SK-N-SH (cell line): Measurements from ENCODE around the gene POLN. TPM values are rescaled to one million over a fixed set of nuclear protein-coding genes. Genes with fewer than 3 reads are reported as not detected.
A peak's percentile ranks its signal among the peaks of the same experiment; 100 is the strongest.

Experiments
- CTCF ChIA-PET: fragments of 300-600, 350-600 bp; formaldehyde crosslinking; extraction: SDS; loops from one replicate; lab custom pipeline; 2021; lab: Yijun Ruan, JAX
- POLR2A ChIA-PET: fragments of 350-600 bp; sonication (Branson Sonifier 250); formaldehyde crosslinking; extraction: SDS; loops from one replicate; lab custom pipeline; 2020; ENCODE audit warnings: antibody characterized with exemption, inconsistent platforms; lab: Yijun Ruan, JAX
- DNase-seq: peaks from one replicate; pipeline ENCODE4 v3.0.0; 2012
- H2AFZ ChIP-seq: fragments of 200-600 bp; sonication (generic); 2 replicates; pipeline ENCODE4 v1.8.1; 2016; ENCODE audit warnings: antibody characterized with exemption, mild to moderate bottlenecking, low read depth
- H3F3A ChIP-seq: fragments of 200-600 bp; sonication (generic); replicated peaks from 2 replicates; pipeline ENCODE3; 2016; ENCODE audit warnings: antibody characterized with exemption, mild to moderate bottlenecking; ENCODE audit not compliant: insufficient read depth
- H3K27ac ChIP-seq, 2 experiments: fragments of 200-500 bp in 1 of 2; fragments of 200-600 bp in 1 of 2; sonication (Bioruptor generic) in 1 of 2; sonication (generic), shearing (Covaris generic) in 1 of 2; 2 replicates each; pipeline versions ENCODE4 v1.5.1 to v1.6.1; 2014 to 2016; ENCODE audit warnings: low read depth in 2 of 2, inconsistent platforms in 1 of 2, low read length in 1 of 2, mild to moderate bottlenecking in 1 of 2, mixed read lengths in 1 of 2
- H3K27me3 ChIP-seq: fragments of 200-600 bp; sonication (generic), shearing (Covaris generic); 2 replicates; pipeline ENCODE4 v1.6.1; 2016; ENCODE audit warnings: mixed run types; ENCODE audit not compliant: insufficient read depth
- H3K36me3 ChIP-seq, 2 experiments: fragments of 200-500 bp in 1 of 2; fragments of 200-600 bp in 1 of 2; sonication (Bioruptor generic) in 1 of 2; sonication (generic) in 1 of 2; replicated peaks in 1 of 2; 2 replicates each; pipeline versions ENCODE3 to v1.5.1; 2014 to 2016; ENCODE audit warnings: low read length in 1 of 2, mild to moderate bottlenecking in 1 of 2; ENCODE audit not compliant: insufficient read depth in 2 of 2, control insufficient read depth in 1 of 2
- H3K4me1 ChIP-seq, 2 experiments: fragments of 200-500 bp in 1 of 2; fragments of 200-600 bp in 1 of 2; sonication (Bioruptor generic) in 1 of 2; sonication (generic), shearing (Covaris generic) in 1 of 2; 2 replicates each; pipeline versions ENCODE4 v1.5.1 to v1.6.1; 2014 to 2016; ENCODE audit warnings: low read depth in 1 of 2, low read length in 1 of 2, mixed run types in 1 of 2; ENCODE audit not compliant: insufficient read depth in 2 of 2, control insufficient read depth in 1 of 2
- H3K4me2 ChIP-seq: fragments of 200-600 bp; sonication (generic), shearing (Covaris generic); 2 replicates; pipeline ENCODE4 v1.6.1; 2017; ENCODE audit warnings: mixed run types
- H3K4me3 ChIP-seq, 2 experiments: fragments of 200-500 bp in 1 of 2; fragments of 200-600 bp in 1 of 2; sonication (Bioruptor generic) in 1 of 2; sonication (generic), shearing (Covaris generic) in 1 of 2; 2 replicates each; pipeline versions ENCODE4 v1.5.1 to v1.8.1; 2014 to 2016; ENCODE audit warnings: low read depth in 2 of 2, inconsistent platforms in 1 of 2, low read length in 1 of 2, mild to moderate bottlenecking in 1 of 2, mixed read lengths in 1 of 2, moderate library complexity in 1 of 2
- H3K79me2 ChIP-seq: fragments of 200-600 bp; sonication (generic); 2 replicates; pipeline ENCODE4 v1.8.1; 2017; ENCODE audit warnings: mild to moderate bottlenecking; ENCODE audit not compliant: insufficient read depth
- H3K9ac ChIP-seq: fragments of 200-600 bp; sonication (generic); 2 replicates; pipeline ENCODE4 v1.6.1; 2017; ENCODE audit warnings: mixed run types
- H3K9me2 ChIP-seq: fragments of 200-600 bp; sonication (generic); 2 replicates; pipeline ENCODE4 v1.6.1; 2017; ENCODE audit warnings: mixed run types
- H3K9me3 ChIP-seq: fragments of 200-600 bp; sonication (generic); 2 replicates; pipeline ENCODE4 v1.6.1; 2017; ENCODE audit warnings: mixed run types, mild to moderate bottlenecking, moderate library complexity
- H4K20me1 ChIP-seq: fragments of 200-600 bp; sonication (generic); 2 replicates; pipeline ENCODE4 v1.6.1; 2017; ENCODE audit warnings: mild to moderate bottlenecking, mixed run types; ENCODE audit not compliant: insufficient read depth
- FOXM1 ChIP-seq: IDR thresholded peaks from 2 replicates; pipeline ENCODE4 v1.4.0; 2012; ENCODE audit warnings: low read depth, mild to moderate bottlenecking
- JUND ChIP-seq: IDR thresholded peaks from 2 replicates; pipeline ENCODE4 v1.4.0; 2012
- MXI1 ChIP-seq: IDR thresholded peaks from 2 replicates; pipeline ENCODE4 v1.6.1; 2012; ENCODE audit warnings: mild to moderate bottlenecking, low read depth, low read length, improper control_type of control experiment
- NFIC ChIP-seq: IDR thresholded peaks from 2 replicates; pipeline ENCODE4 v1.4.0; 2012; ENCODE audit warnings: borderline replicate concordance
- POLR2AphosphoS5 ChIP-seq: IDR thresholded peaks from 2 replicates; pipeline ENCODE4 v1.6.1; 2012; ENCODE audit warnings: low read depth, low read length
- RAD21 ChIP-seq: IDR thresholded peaks from 2 replicates; pipeline ENCODE4 v1.6.1; 2012; ENCODE audit warnings: mild to moderate bottlenecking, low read length
- RCOR1 ChIP-seq: fragments of 150-350 bp; IDR thresholded peaks from 2 replicates; pipeline ENCODE4 v1.6.1; 2017; ENCODE audit warnings: antibody characterized with exemption, low read length
- REST ChIP-seq: IDR thresholded peaks from 2 replicates; pipeline ENCODE4 v1.6.1; 2012; ENCODE audit warnings: mild to moderate bottlenecking, low read depth, low read length, moderate library complexity
- RXRA ChIP-seq: IDR thresholded peaks from 2 replicates; pipeline ENCODE4 v1.4.0; 2012; ENCODE audit warnings: low read depth, mild to moderate bottlenecking, borderline replicate concordance
- SIN3A ChIP-seq: IDR thresholded peaks from 2 replicates; pipeline ENCODE4 v1.6.1; 2012; ENCODE audit warnings: low read depth, mild to moderate bottlenecking, low read length, moderate library complexity, borderline replicate concordance
- USF1 ChIP-seq: IDR thresholded peaks from 2 replicates; pipeline ENCODE4 v1.4.0; 2012; ENCODE audit warnings: low read depth, borderline replicate concordance
- YY1 ChIP-seq: IDR thresholded peaks from 2 replicates; pipeline ENCODE4 v1.4.0; 2012; ENCODE audit warnings: low read depth, mild to moderate bottlenecking
- WGBS: methylation state at CpG from one replicate; pipeline ENCODE4 v1.1.6; 2017; ENCODE audit warnings: low lambda C conversion rate; 5-methylcytosine and 5-hydroxymethylcytosine counted together
- polyA plus RNA-seq, 3 experiments: library from polyadenylated mRNA; depleted of rRNA; stranded (reverse); fragments of >200 nt; gene quantifications; 2 replicates each; pipeline ENCODE4 v1.2.3, GENCODE V29; 2012
- TF ChIP-seq, protein P1 (sequence below): IDR thresholded peaks from 2 replicates; pipeline ENCODE4 v1.4.0; 2012; ENCODE audit warnings: low read depth
- TF ChIP-seq, protein P2 (sequence below): fragments of 150-350 bp; IDR thresholded peaks from 2 replicates; pipeline ENCODE4 v1.6.1; 2017; ENCODE audit warnings: antibody characterized with exemption, low read length, low read depth, borderline replicate concordance

POLN gene
- polyA plus RNA-seq, 1 of the 3 experiments (the other 2 are of a cell fraction) = 0.67 TPM

- peak overlapping the region; percentile 91 for H3K4me2 ChIP-seq
- TF ChIP-seq YY1 (peak; percentile 72), NFIC (no peak), FOXM1 (no peak), MXI1 (peak; percentile 87)
- TF ChIP-seq, protein P1, sequence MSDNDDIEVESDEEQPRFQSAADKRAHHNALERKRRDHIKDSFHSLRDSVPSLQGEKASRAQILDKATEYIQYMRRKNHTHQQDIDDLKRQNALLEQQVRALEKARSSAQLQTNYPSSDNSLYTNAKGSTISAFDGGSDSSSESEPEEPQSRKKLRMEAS = peak; percentile 47; the same call in 1 of the 2 replicates
- H3K9ac ChIP-seq = peak overlapping the region; percentile 83
- no peaks in the 10 kb centered on the region for H3K27me3 ChIP-seq
- WGBS = 4% methylated on average over 5 of the region's 91 CpGs
- CTCF ChIA-PET = interaction anchor here (1.0 to 1.7 kb wide), 2 partner anchors 41 to 152 kb away, joined by 3 to 4 read pairs; no protein-coding TSS in a partner anchor
- peak; percentile 88 for DNase-seq
- peaks cover 38% of the 10 kb centered on the region for H3K79me2 ChIP-seq
- H3K27ac ChIP-seq = peak overlapping the region; percentile 53 to 92; a peak in 3 of 4 replicates
- peak overlapping the region; percentile 83 to 87 for H3K4me3 ChIP-seq
- H4K20me1 ChIP-seq = peaks cover 43% of the 10 kb centered on the region
- H3F3A ChIP-seq = no peaks in the 10 kb centered on the region
- H3K9me2 ChIP-seq = no peaks in the 10 kb centered on the region
- H3K36me3 ChIP-seq = peaks cover 0 to 25% of the 10 kb centered on the region in 2 experiments
- POLR2A ChIA-PET = interaction anchor here (1.0 to 1.3 kb wide), 3 partner anchors 10 to 152 kb away, joined by 3 to 6 read pairs (median 3); no protein-coding TSS in a partner anchor
- H3K4me1 ChIP-seq = peaks cover 5 to 71% of the 10 kb centered on the region in 2 experiments; a peak in 2 of 4 replicates
- H2AFZ ChIP-seq = no peak overlapping the region
- H3K9me3 ChIP-seq = no peaks in the 10 kb centered on the region
These were observed 19.4 kb upstream of the POLN start for GRCh38 chr4:2261110-2261852.

- peak overlapping the region; percentile 91 for H3K4me2 ChIP-seq
- peaks cover 0 to 31% of the 10 kb centered on the region in 2 experiments for H3K36me3 ChIP-seq
- no peak overlapping the region for H2AFZ ChIP-seq
- H3F3A ChIP-seq = no peaks in the 10 kb centered on the region
- H3K79me2 ChIP-seq = peaks cover 39% of the 10 kb centered on the region
- no peak overlapping the region; a peak in 2 of 4 replicates for H3K27ac ChIP-seq
- peak overlapping the region; percentile 83 to 87 for H3K4me3 ChIP-seq
- peaks cover 51% of the 10 kb centered on the region for H4K20me1 ChIP-seq
- WGBS = 66% methylated on average over 14 of the region's 23 CpGs
- H3K4me1 ChIP-seq = peaks cover 5 to 72% of the 10 kb centered on the region in 2 experiments; a peak in 2 of 4 replicates
- ChIA-PET CTCF (interaction anchor here (1.7 kb wide), 1 partner anchor 40 kb away, joined by 4 read pairs; no protein-coding TSS in a partner anchor), POLR2A (interaction anchor here (1.3 kb wide), 1 partner anchor 10 kb away, joined by 6 read pairs; no protein-coding TSS in a partner anchor)
- H3K9ac ChIP-seq = peak overlapping the region; percentile 83
- H3K9me2 ChIP-seq = no peaks in the 10 kb centered on the region
- TF ChIP-seq RCOR1 (no peak), MXI1 (no peak), RAD21 (no peak), REST (no peak), JUND (no peak), POLR2AphosphoS5 (no peak), USF1 (no peak), SIN3A (no peak), RXRA (no peak)
- TF ChIP-seq, protein P1 = no peak
- TF ChIP-seq, protein P2, sequence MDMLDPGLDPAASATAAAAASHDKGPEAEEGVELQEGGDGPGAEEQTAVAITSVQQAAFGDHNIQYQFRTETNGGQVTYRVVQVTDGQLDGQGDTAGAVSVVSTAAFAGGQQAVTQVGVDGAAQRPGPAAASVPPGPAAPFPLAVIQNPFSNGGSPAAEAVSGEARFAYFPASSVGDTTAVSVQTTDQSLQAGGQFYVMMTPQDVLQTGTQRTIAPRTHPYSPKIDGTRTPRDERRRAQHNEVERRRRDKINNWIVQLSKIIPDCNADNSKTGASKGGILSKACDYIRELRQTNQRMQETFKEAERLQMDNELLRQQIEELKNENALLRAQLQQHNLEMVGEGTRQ = no peak
- no peak for DNase-seq
- no peaks in the 10 kb centered on the region for H3K27me3 ChIP-seq
- H3K9me3 ChIP-seq = no peaks in the 10 kb centered on the region
These were observed 18.6 kb upstream of the POLN start for GRCh38 chr4:2260344-2261109.
